ENCODE data around the gene GORASP1.

The GORASP1 gene

GRCh38 chr3:39107388-39108199 lies at the start of gene GORASP1, which contains the start of gene TTC21A:
TSS of gene GORASP1 (minus strand) at chr3:39107627. CDS start at chr3:39107541, 86 bp downstream.
TSS of gene TTC21A (plus strand) at chr3:39107680. CDS start at chr3:39107838, 158 bp downstream.
- Mint-ChIP-seq H3K4me3 (peak within 1 kb of the TSS; percentile 90 to 91), H3K27ac (peak within 1 kb of the TSS; percentile 94), H3K27me3 (no peaks in the 10 kb centered on the region), H3K9me3 (no peaks in the 10 kb centered on the region), H3K4me1 (peaks cover 50 to 60% of the 10 kb centered on the region in 2 donors), H3K36me3 (peaks cover under 1 to 7% of the 10 kb centered on the region in 2 donors)
- DNase-seq: peak; percentile 52
- ATAC-seq (replicated peaks): peak; percentile 59 to 61

- no peak overlapping the region for H3K27ac Mint-ChIP-seq
- H3K27me3 Mint-ChIP-seq: no peaks in the 10 kb centered on the region
- H3K9me3 Mint-ChIP-seq: no peaks in the 10 kb centered on the region
- peaks cover 12 to 14% of the 10 kb centered on the region in 2 donors for H3K36me3 Mint-ChIP-seq
- ATAC-seq (replicated peaks) (no peak), DNase-seq (no peak)
- H3K4me3 Mint-ChIP-seq: no peak overlapping the region
- peaks cover 13 to 20% of the 10 kb centered on the region in 2 donors for H3K4me1 Mint-ChIP-seq
Observed at GRCh38 chr3:39156421-39156820, 49.0 kb upstream of the GORASP1 start.

- no peaks in the 10 kb centered on the region for H3K27me3 Mint-ChIP-seq
- no peak for DNase-seq
- peaks cover 33 to 40% of the 10 kb centered on the region in 2 donors for H3K4me1 Mint-ChIP-seq
- H3K36me3 Mint-ChIP-seq: peaks cover 16 to 30% of the 10 kb centered on the region in 2 donors
- peak overlapping the region; percentile 96 for H3K27ac Mint-ChIP-seq
- H3K9me3 Mint-ChIP-seq: no peaks in the 10 kb centered on the region
- ATAC-seq (replicated peaks): no peak
- H3K4me3 Mint-ChIP-seq: peak overlapping the region; percentile 78 to 96
Observed at GRCh38 chr3:39154280-39155021, 47.0 kb upstream of the GORASP1 start.

GRCh38 chr3:39153977-39154279 lies 46.5 kb upstream of the GORASP1 start:
- DNase-seq (no peak), ATAC-seq (replicated peaks) (no peak)
- Mint-ChIP-seq H3K27ac (peak overlapping the region; percentile 96), H3K4me1 (peaks cover 38 to 45% of the 10 kb centered on the region in 2 donors), H3K27me3 (no peaks in the 10 kb centered on the region), H3K9me3 (no peaks in the 10 kb centered on the region), H3K36me3 (peaks cover 19 to 31% of the 10 kb centered on the region in 2 donors), H3K4me3 (peak overlapping the region; percentile 78 to 96)

- Mint-ChIP-seq H3K4me1 (peaks cover 67 to 74% of the 10 kb centered on the region in 2 donors), H3K4me3 (peak overlapping the region; percentile 96 to 97), H3K36me3 (peaks cover 36 to 60% of the 10 kb centered on the region in 2 donors), H3K27ac (peak overlapping the region; percentile 98), H3K27me3 (no peaks in the 10 kb centered on the region), H3K9me3 (no peaks in the 10 kb centered on the region)
- ATAC-seq (replicated peaks) (no peak), DNase-seq (no peak)
Observed at GRCh38 chr3:39150803-39151631, 43.6 kb upstream of the GORASP1 start.

GRCh38 chr3:39150148-39150802 lies 42.8 kb upstream of the GORASP1 start:
- Mint-ChIP-seq H3K27me3 (no peaks in the 10 kb centered on the region), H3K4me3 (peak overlapping the region; percentile 96 to 97), H3K27ac (peak overlapping the region; percentile 98), H3K9me3 (no peaks in the 10 kb centered on the region), H3K36me3 (peaks cover 39 to 64% of the 10 kb centered on the region in 2 donors), H3K4me1 (peaks cover 69 to 78% of the 10 kb centered on the region in 2 donors)
- DNase-seq (no peak), ATAC-seq (replicated peaks) (no peak)

- H3K4me3 Mint-ChIP-seq: peak overlapping the region; percentile 96 to 97
- H3K9me3 Mint-ChIP-seq: no peaks in the 10 kb centered on the region
- H3K27me3 Mint-ChIP-seq: no peaks in the 10 kb centered on the region
- peak overlapping the region; percentile 98 for H3K27ac Mint-ChIP-seq
- no peak for ATAC-seq (replicated peaks)
- H3K36me3 Mint-ChIP-seq: peaks cover 43 to 68% of the 10 kb centered on the region in 2 donors
- no peak for DNase-seq
- peaks cover 69 to 79% of the 10 kb centered on the region in 2 donors for H3K4me1 Mint-ChIP-seq
Observed at GRCh38 chr3:39149498-39150147, 42.2 kb upstream of the GORASP1 start.

GRCh38 chr3:39149059-39149455 lies 41.6 kb upstream of the GORASP1 start:
- DNase-seq (no peak), ATAC-seq (replicated peaks) (no peak)
- Mint-ChIP-seq H3K9me3 (no peaks in the 10 kb centered on the region), H3K36me3 (peaks cover 44 to 72% of the 10 kb centered on the region in 2 donors), H3K4me1 (peaks cover 70 to 80% of the 10 kb centered on the region in 2 donors), H3K4me3 (peak overlapping the region; percentile 96 to 97), H3K27me3 (no peaks in the 10 kb centered on the region), H3K27ac (peak overlapping the region; percentile 96)

- DNase-seq: no peak
- Mint-ChIP-seq H3K27ac (peak overlapping the region; percentile 96), H3K36me3 (peaks cover 49 to 77% of the 10 kb centered on the region in 2 donors), H3K9me3 (no peaks in the 10 kb centered on the region), H3K4me1 (peaks cover 70 to 85% of the 10 kb centered on the region in 2 donors), H3K4me3 (peak overlapping the region; percentile 96 to 97), H3K27me3 (no peaks in the 10 kb centered on the region)
- ATAC-seq (replicated peaks): no peak
Observed at GRCh38 chr3:39148435-39149058, 41.1 kb upstream of the GORASP1 start.

GRCh38 chr3:39147711-39148434 lies 40.4 kb upstream of the GORASP1 start:
- H3K9me3 Mint-ChIP-seq: no peaks in the 10 kb centered on the region
- peaks cover 54 to 81% of the 10 kb centered on the region in 2 donors for H3K36me3 Mint-ChIP-seq
- no peaks in the 10 kb centered on the region for H3K27me3 Mint-ChIP-seq
- DNase-seq: no peak
- H3K27ac Mint-ChIP-seq: peak overlapping the region; percentile 96
- peaks cover 70 to 92% of the 10 kb centered on the region in 2 donors for H3K4me1 Mint-ChIP-seq
- peak overlapping the region; percentile 96 to 97 for H3K4me3 Mint-ChIP-seq
- ATAC-seq (replicated peaks): peak in 1 of 2 donors; percentile 1

GRCh38 chr3:39146611-39147591 lies 39.5 kb upstream of the GORASP1 start:
- ATAC-seq (replicated peaks): peak; percentile 57 to 61
- Mint-ChIP-seq H3K27ac (peak overlapping the region; percentile 96), H3K9me3 (no peaks in the 10 kb centered on the region), H3K4me3 (peak overlapping the region; percentile 96 to 97), H3K4me1 (peaks cover 70 to 93% of the 10 kb centered on the region in 2 donors), H3K27me3 (no peaks in the 10 kb centered on the region), H3K36me3 (peaks cover 50 to 80% of the 10 kb centered on the region in 2 donors)
- DNase-seq: peak; percentile 64

All from stimulated activated naive B cell treated with anti-CD40 and anti-IgM and Interleukin-4, amounts not matched to agents 10 μg/mL and 1 μg/mL and 100 μg/mL, for 72 hours (primary cell).